ENCODE measurements around the gene NUAK1.

GRCh38 chr12:106146987-106147386 lies 8.2 kb upstream of the NUAK1 start:
- TF ChIP-seq CTCF (IDR thresholded peaks at IDR 0.05) (no peak), POLR2A (IDR thresholded peaks at IDR 0.05) (no peak), POLR2AphosphoS5 (IDR thresholded peaks at IDR 0.05) (no peak), EP300 (IDR thresholded peaks at IDR 0.05) (no peak)
